HG02588 (cell line): ENCODE measurements around the gene NTSR2.

Experiments used
- ATAC-seq: cut with Tn5 transposase; IDR thresholded peaks from one replicate; pipeline ENCODE4 v1.9.1; 2021; ENCODE audit warnings: mild to moderate bottlenecking, moderate library complexity; ENCODE audit not compliant: unreplicated experiment

Gene NTSR2

GRCh38 chr2:11658208-11659114 is 11.5 kb downstream of the NTSR2 start:
- ATAC-seq = no peak

DNA sequence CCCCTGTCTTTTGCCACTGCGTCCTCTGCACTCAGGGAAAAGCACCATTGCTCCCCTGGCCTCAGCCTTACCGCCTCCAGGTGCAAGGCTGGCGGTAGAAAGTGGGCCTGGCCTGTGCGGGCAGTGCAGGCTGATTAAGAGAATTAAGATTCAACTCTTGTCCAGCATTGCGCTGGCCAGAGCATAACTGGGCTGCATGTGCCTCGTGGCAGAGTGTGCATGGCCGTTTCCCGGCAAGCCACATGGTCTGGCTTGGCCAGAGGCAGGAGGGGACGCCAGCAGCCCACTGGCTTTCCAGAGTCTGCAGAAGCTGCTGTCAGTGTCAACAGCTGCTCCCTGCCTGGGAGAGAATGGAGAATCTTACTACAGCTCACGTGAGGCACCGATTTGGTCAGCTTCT is 12.3 kb downstream of the NTSR2 start:
- ATAC-seq = no peak

GRCh38 chr2:11657195-11657594 is 12.8 kb downstream of the NTSR2 start:
- no peak for ATAC-seq

GRCh38 chr2:11656671-11657101 is 13.3 kb downstream of the NTSR2 start:
- ATAC-seq = no peak

GRCh38 chr2:11656252-11656651 is 13.7 kb downstream of the NTSR2 start:
- ATAC-seq = no peak

DNA sequence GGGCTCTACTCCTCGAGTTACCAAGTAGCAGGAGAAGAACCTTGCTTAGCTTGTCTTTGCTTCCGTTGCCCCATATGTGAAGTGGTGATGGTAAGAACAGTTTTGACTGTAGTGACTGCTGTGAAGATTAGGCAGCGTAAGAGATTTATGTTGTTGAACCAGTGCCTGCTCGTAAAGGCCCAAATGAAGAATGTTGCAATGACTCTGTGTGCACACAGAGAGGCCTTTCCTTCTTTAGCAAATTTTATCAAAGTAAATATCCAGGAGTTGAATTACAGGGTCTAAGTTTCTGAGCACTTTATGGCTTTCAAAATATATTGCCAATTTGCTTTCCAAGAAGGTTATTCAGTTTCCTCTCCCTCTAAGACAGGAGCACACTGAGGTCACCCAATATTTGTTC is 14.5 kb downstream of the NTSR2 start:
- ATAC-seq = no peak

GRCh38 chr2:11652553-11652952 is 17.4 kb downstream of the NTSR2 start:
- no peak for ATAC-seq

DNA sequence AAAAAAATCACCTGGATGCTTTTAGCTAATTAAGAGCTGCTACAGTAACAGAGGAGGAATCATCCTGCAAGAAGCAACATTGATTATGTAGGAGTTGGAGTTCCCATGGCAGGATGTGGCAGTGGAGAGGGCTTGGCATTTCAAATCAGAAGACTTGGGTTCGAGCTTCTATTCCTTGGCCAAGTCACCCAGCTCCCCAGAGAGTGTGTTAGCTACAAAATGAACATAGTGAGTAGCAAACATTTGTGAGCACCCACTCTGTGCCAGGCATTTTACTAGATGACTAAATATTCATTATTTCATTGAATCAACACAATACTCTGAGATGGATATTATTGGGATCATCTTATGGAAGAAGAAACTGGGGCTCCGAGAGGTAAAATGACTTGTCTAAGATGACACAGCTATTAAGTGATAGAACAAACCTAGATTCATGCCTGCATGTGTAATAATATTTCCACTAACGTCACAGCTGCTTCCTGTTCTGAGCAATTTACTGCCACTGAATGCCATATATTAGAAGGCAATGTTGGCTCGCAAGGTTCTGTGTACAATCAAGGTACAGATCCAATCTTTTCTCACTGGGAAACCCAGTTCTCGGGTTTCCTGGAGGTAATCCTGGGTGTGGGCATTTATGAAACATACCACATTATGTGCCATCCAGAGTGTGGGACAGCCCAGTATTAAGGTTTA is 18.0 kb downstream of the NTSR2 start:
- ATAC-seq = no peak

DNA sequence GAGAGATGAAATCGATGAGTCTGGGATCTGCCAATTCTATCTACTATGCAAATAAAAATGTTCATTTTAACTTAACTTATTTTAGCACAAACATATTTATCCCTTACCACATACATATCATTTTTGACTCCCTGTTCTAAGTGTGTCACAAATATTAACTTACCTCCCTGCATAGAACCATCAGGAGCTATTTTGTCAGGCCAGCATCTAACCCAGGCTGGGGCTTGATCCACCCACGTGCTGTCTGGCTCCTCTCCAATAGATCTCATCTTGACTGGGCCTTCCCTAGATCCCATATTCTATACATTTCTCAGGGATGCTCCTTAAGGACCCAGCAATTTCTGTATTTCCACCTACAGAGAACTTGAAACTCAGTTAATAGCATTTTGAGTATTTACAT is 20.9 kb downstream of the NTSR2 start:
- no peak for ATAC-seq

DNA sequence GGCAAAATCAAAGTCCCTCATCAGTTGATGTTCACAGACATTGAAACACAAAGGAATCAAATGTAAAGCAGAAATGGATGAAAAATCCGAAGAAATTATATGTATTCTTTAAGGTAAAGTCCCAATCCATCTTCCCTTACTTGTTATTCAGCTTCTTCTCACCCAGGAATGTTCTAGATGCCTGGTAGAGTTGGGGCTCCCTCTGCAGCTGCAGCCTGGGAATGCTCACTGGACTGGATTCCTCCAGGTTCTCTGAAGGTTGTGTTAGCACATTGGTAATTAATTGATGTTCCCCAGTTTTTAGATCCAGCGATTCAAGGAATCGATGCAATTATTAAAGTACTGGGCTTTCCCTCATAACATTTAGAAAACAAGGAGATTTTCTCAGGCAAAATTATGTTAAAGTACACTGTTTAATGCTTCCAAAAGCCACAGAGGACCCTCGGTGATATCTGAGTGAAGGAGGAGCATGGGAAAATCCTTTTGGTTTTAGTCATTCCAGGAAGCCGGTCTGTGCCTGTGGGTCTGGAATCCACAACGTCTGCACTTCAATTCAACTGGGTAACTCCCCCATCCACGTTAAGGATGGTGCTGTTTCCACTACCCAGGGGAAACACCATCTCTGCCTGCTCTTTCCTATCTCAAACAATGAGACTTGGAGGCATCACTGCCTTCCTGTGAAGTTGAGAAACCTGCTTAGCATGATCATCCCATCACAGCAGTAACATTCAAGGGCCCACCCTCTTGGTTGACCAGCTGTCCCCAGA is 22.0 kb downstream of the NTSR2 start:
- no peak for ATAC-seq

DNA sequence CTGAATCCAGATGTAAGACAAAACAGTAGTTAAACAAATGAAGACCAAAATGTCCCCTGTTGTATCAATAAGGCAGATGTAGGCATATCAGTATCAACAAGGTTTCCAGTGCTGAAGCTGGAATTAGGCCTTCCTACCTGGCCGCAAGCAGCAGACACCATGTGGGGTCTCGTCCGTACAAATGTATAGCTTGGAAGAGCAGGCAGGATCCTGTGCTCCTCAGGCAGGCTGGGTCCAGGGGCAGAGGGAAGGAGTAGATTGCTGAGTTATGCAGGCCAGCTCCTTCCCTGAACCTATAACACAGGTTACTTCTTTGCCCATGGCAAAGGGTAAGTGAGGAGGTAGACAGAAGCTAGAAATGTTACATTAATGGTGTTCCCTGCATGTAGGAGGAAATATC is 23.5 kb downstream of the NTSR2 start:
- ATAC-seq = no peak

DNA sequence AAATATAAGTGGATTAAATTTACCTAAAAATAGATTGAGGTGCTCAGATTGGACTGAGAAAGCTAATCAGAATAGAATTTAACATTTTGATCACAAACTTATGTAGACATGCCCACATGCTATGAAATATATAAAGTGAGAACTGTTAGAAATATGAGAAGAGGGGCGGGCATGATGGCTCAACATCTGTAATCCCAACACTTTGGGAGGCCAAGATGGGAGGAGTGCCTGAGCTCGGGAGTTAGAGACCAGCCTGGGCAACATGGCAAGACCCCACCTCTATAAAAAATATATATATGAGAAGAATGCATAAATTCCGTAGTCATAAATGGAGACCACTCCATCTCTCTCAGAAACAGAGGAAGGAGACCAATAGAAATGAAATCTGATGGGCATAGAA is 25.7 kb downstream of the NTSR2 start:
- ATAC-seq = no peak

DNA sequence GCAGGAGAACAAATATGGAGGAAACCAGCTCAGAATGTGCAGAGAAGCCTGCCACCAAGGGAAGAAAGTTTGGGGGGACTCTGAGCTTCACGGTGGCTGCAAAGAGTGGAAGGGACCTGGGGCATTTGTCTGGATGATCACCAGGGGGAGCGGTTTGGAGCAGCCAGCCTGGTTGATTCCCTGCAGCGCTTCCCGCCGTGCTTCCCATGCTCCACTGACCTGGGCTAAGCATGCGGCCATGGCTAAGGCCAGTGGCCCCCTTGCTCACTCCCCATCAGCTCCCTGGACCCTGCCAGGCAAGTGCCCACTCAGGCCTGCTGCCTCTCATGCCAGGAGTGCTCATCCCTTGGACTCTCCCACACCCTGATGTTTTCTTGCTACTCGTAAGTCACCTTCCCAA is 27.0 kb downstream of the NTSR2 start:
- no peak for ATAC-seq

DNA sequence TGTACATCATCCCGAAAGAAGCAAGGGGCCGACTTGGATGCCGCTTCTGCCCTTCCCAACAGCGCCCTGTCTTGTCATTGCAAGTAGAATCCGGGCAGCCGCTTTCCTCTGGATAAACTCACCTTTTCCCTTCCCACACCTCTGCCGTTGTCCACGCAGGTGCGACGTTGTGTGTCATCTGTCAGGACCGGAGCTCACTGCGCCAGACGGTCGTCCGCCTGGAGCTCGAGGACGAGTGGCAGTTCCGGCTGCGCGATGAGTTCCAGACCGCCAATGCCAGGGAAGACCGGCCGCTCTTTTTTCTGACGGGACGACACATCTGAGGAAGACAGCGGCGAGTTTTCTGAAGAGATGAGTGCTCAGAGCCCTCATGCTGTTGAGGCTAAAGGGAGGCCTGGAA is 29.9 kb downstream of the NTSR2 start:
- no peak for ATAC-seq

- no peak for ATAC-seq
Measured at GRCh38 chr2:11639503-11639902, 30.5 kb downstream of the NTSR2 start.

GRCh38 chr2:11637546-11637945 is 32.4 kb downstream of the NTSR2 start:
- ATAC-seq = no peak

DNA sequence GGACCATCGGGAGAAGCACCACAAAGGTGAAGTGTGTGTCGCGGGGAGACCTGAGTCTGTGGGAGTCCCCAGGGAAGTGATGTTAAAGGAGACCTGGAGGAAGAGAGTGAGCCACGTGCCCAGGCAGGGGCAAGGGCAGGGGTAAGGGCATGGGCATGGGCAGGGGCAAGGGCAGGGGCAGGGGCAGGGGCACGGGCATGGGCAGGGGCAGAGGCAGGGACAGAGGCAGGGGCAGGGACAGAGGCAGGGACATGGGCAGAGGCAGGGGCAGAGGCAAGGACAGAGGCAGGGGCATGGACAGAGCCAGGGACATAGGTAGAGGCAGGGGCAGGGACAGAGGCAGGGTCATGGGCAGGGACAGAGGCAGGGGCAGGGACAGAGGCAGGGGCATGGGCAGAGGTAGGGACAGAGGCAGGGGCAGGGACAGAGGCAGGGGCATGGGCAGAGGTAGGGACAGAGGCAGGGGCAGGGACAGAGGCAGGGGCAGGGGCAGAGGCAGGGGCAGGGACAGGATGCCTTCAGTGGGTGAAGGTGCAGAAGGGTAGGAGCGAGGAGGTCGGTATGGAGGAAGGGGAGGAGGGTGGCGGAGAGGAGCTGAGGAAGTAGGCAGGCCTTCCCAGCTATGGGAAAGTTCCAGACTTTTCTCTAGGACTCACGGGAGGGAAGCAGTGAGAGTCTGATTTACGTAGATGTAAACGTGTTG is 33.3 kb downstream of the NTSR2 start:
- no peak for ATAC-seq

DNA sequence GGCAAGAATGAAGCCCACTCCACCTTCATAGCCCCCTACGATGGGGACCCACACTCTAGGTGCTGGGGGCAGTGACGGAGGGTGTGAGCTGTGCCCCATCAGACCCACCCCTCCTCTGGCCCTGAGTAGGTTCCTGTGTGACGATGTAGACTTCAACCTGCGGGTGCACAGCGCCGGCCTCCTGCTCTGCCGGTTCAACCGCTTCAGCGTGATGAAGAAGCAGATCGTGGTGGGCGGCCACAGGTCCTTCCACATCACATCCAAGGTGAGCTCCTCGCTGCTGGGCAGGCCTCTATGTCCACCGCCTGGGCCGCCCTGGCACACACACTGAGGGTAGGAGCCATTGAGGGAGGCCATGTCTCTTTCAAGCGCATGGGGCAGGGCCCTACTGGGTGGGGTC is 34.9 kb downstream of the NTSR2 start:
- no peak for ATAC-seq

GRCh38 chr2:11634584-11634983 is 35.4 kb downstream of the NTSR2 start:
- no peak for ATAC-seq

DNA sequence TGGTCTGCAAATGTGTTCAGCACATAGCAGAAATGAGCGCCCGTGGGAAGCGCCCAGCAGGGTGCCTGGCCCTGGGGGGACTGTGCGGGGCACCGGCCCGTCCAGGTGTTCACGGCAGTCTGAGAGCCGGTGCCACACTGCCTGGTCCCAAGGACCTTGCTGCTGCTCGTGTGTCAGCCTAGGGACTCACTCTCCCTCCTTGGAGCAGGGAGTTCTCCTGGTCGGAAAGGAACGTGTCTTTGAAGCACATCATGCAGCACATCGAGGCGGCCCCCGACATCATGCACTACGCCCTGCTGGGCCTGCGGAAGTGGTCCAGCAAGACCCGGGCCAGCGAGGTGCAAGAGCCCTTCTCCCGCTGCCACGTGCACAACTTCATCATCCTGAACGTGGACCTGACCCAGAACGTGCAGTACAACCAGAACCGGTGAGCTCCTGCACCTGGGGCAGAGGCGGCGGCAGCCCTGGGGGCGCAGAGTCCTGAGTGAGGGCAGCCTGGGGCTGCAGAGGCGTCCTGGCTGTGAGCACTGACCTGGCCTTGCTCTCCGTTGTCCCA is 36.0 kb downstream of the NTSR2 start:
- no peak for ATAC-seq

DNA sequence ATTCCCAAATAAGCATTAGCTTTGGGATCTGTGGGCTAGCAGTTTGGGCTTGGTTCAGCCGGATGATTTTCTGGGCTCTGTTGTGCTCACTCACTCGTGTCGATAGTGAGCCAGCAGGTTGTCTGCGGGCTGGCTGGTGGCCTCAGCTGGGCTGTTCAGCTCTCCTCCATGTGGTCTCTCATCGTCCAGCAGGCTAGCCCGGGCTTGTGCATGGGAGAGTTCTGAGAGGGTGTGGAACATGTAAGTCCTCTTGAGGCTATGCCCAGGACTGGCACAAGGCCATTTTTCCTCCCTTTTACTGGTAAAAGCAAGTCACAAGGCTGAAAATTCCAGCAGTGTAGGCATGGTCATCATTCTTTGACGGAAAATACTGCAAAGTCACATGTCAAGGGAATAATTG is 38.5 kb downstream of the NTSR2 start:
- ATAC-seq = no peak
